ENCODE results near the gene NKD1.

NKD1 gene

GRCh38 chr16:50634090-50634489 lies 85.9 kb downstream of the NKD1 start:
- no peak for DNase-seq

- no peak for DNase-seq
Measured at GRCh38 chr16:50634947-50635346, 86.8 kb downstream of the NKD1 start.

GRCh38 chr16:50635505-50636392 lies 87.6 kb downstream of the NKD1 start:
- peak; percentile 16 for DNase-seq

GRCh38 chr16:50636753-50637374 lies 88.7 kb downstream of the NKD1 start:
- DNase-seq, result no peak

- no peak for DNase-seq
Measured at GRCh38 chr16:50637716-50638602, 89.8 kb downstream of the NKD1 start.

- no peak for DNase-seq
Measured at GRCh38 chr16:50638816-50639670, 90.8 kb downstream of the NKD1 start.

- no peak for DNase-seq
Measured at GRCh38 chr16:50640391-50640790, 92.2 kb downstream of the NKD1 start.

GRCh38 chr16:50640919-50641817 lies 93.0 kb downstream of the NKD1 start:
- DNase-seq, result no peak

- DNase-seq, result no peak
Measured at GRCh38 chr16:50641818-50642187, 93.6 kb downstream of the NKD1 start.

- DNase-seq, result no peak
Measured at GRCh38 chr16:50642349-50642748, 94.2 kb downstream of the NKD1 start.

GRCh38 chr16:50643192-50643591 lies 95.0 kb downstream of the NKD1 start:
- DNase-seq, result no peak

GRCh38 chr16:50644245-50644644 lies 96.0 kb downstream of the NKD1 start:
- DNase-seq, result no peak

GRCh38 chr16:50644729-50645128 lies 96.5 kb downstream of the NKD1 start:
- DNase-seq, result peak; percentile 47

GRCh38 chr16:50645563-50646220 lies 97.5 kb downstream of the NKD1 start:
- DNase-seq, result no peak

GRCh38 chr16:50646345-50646744 lies 98.1 kb downstream of the NKD1 start:
- DNase-seq, result no peak

- DNase-seq, result no peak
Measured at GRCh38 chr16:50651835-50652438, 103.7 kb downstream of the NKD1 start.

GRCh38 chr16:50652836-50653425 lies 104.7 kb downstream of the NKD1 start:
- DNase-seq, result no peak

GRCh38 chr16:50653633-50654519 lies 105.7 kb downstream of the NKD1 start:
- DNase-seq, result no peak

GRCh38 chr16:50655558-50656055 lies 107.4 kb downstream of the NKD1 start:
- DNase-seq, result no peak
